ENCODE results near the gene PRKCZ. TPM values are rescaled to one million over a fixed set of nuclear protein-coding genes. Genes with fewer than 3 reads are reported as not detected.

PRKCZ gene
- total and polyA plus RNA-seq, 2 donors (not counting 1 experiment from before 2014, with no cell fraction given), result 1.6 to 2.0 TPM

GRCh38 chr1:2104621-2105427 is 54.6 kb downstream of the PRKCZ start:
- TF ChIP-seq CTCF (conservative IDR thresholded peaks at IDR 0.05 in 1 of 2, IDR thresholded peaks at IDR 0.05 in 1 of 2; ENCODE audit: low read depth in 1 of 2, low read length in 2 of 2) (peak in 1 of 2 donors; percentile 10), EZH2 (IDR thresholded peaks at IDR 0.05; ENCODE audit: low read length, missing control alignments) (no peak)
- no peaks in the 10 kb centered on the region for H4K20me1 ChIP-seq (ENCODE audit: control insufficient read depth, extremely low read depth, insufficient read depth, low read length)
- H3K4me3 ChIP-seq (replicated peaks in 1 of 4; ENCODE audit: control extremely low read depth in 1 of 4, insufficient read depth in 1 of 4, low read depth in 3 of 4, low read length in 4 of 4), result no peak overlapping the region
- no peaks in the 10 kb centered on the region for H3K4me1 ChIP-seq (ENCODE audit: control insufficient read depth, extremely low read depth, insufficient read depth, low read length)
- H3K27ac ChIP-seq (ENCODE audit: insufficient read depth, low read length), result no peak overlapping the region
- H3K27me3 ChIP-seq (ENCODE audit: control insufficient read depth, insufficient read depth, low read length), result peaks cover 3% of the 10 kb centered on the region
- H3K4me2 ChIP-seq (ENCODE audit: extremely low read depth, insufficient read depth, low read length), result no peak overlapping the region
- H3K9me3 ChIP-seq (ENCODE audit: control insufficient read depth, insufficient read depth, low read depth, low read length), result no peaks in the 10 kb centered on the region
- H3K9ac ChIP-seq (ENCODE audit: insufficient read depth, low read length), result no peak overlapping the region
- no peak overlapping the region for H2AFZ ChIP-seq (ENCODE audit: low read length)
- DNase-seq (ENCODE audit: low read depth in 2 of 2), result peak in 1 of 2 donors; percentile 30
- H3K36me3 ChIP-seq (ENCODE audit: control insufficient read depth, insufficient read depth, low read length), result no peaks in the 10 kb centered on the region
- no peaks in the 10 kb centered on the region for H3K79me2 ChIP-seq (ENCODE audit: control insufficient read depth, insufficient read depth, low read length)

- Histone ChIP-seq H3K27ac (ENCODE audit: insufficient read depth, low read length) (no peak overlapping the region), H4K20me1 (ENCODE audit: control insufficient read depth, extremely low read depth, insufficient read depth, low read length) (no peaks in the 10 kb centered on the region), H3K9me3 (ENCODE audit: control insufficient read depth, insufficient read depth, low read depth, low read length) (no peaks in the 10 kb centered on the region), H3K79me2 (ENCODE audit: control insufficient read depth, insufficient read depth, low read length) (no peaks in the 10 kb centered on the region), H3K4me2 (ENCODE audit: extremely low read depth, insufficient read depth, low read length) (no peak overlapping the region), H3K4me1 (ENCODE audit: control insufficient read depth, extremely low read depth, insufficient read depth, low read length) (no peaks in the 10 kb centered on the region), H3K27me3 (ENCODE audit: control insufficient read depth, insufficient read depth, low read length) (no peaks in the 10 kb centered on the region), H3K9ac (ENCODE audit: insufficient read depth, low read length) (no peak overlapping the region), H3K36me3 (ENCODE audit: control insufficient read depth, insufficient read depth, low read length) (no peaks in the 10 kb centered on the region), H2AFZ (ENCODE audit: low read length) (no peak overlapping the region), H3K4me3 (replicated peaks in 1 of 4; ENCODE audit: control extremely low read depth in 1 of 4, insufficient read depth in 1 of 4, low read depth in 3 of 4, low read length in 4 of 4) (no peak overlapping the region)
- DNase-seq (ENCODE audit: low read depth in 2 of 2), result no peak
- TF ChIP-seq CTCF (conservative IDR thresholded peaks at IDR 0.05 in 1 of 2, IDR thresholded peaks at IDR 0.05 in 1 of 2; ENCODE audit: low read depth in 1 of 2, low read length in 2 of 2) (no peak), EZH2 (IDR thresholded peaks at IDR 0.05; ENCODE audit: low read length, missing control alignments) (no peak)
These were observed 55.7 kb downstream of the PRKCZ start for GRCh38 chr1:2105781-2106524.

- Histone ChIP-seq H3K79me2 (ENCODE audit: control insufficient read depth, insufficient read depth, low read length) (no peaks in the 10 kb centered on the region), H3K9me3 (ENCODE audit: control insufficient read depth, insufficient read depth, low read depth, low read length) (no peaks in the 10 kb centered on the region), H4K20me1 (ENCODE audit: control insufficient read depth, extremely low read depth, insufficient read depth, low read length) (no peaks in the 10 kb centered on the region), H3K4me2 (ENCODE audit: extremely low read depth, insufficient read depth, low read length) (no peak overlapping the region), H3K9ac (ENCODE audit: insufficient read depth, low read length) (no peak overlapping the region), H3K27me3 (ENCODE audit: control insufficient read depth, insufficient read depth, low read length) (no peaks in the 10 kb centered on the region), H2AFZ (ENCODE audit: low read length) (no peak overlapping the region), H3K36me3 (ENCODE audit: control insufficient read depth, insufficient read depth, low read length) (no peaks in the 10 kb centered on the region), H3K27ac (ENCODE audit: insufficient read depth, low read length) (no peak overlapping the region), H3K4me3 (replicated peaks in 1 of 4; ENCODE audit: control extremely low read depth in 1 of 4, insufficient read depth in 1 of 4, low read depth in 3 of 4, low read length in 4 of 4) (no peak overlapping the region), H3K4me1 (ENCODE audit: control insufficient read depth, extremely low read depth, insufficient read depth, low read length) (no peaks in the 10 kb centered on the region)
- TF ChIP-seq CTCF (conservative IDR thresholded peaks at IDR 0.05 in 1 of 2, IDR thresholded peaks at IDR 0.05 in 1 of 2; ENCODE audit: low read depth in 1 of 2, low read length in 2 of 2), result no peak
- no peak for TF ChIP-seq EZH2 (IDR thresholded peaks at IDR 0.05; ENCODE audit: low read length, missing control alignments)
- no peak for DNase-seq (ENCODE audit: low read depth in 2 of 2)
These were observed 56.6 kb downstream of the PRKCZ start for GRCh38 chr1:2106659-2107405.
